GM19455 (cell line): ENCODE measurements around the gene TRMT10C.
"Not testable (repeated sequence)": the region's sequence is repeated elsewhere in the genome, so short reads cannot be mapped to it uniquely, and the experiment has no call there.

ENCODE experiments used
- ATAC-seq: cut with Tn5 transposase; IDR thresholded peaks from one replicate; pipeline ENCODE4 v1.9.1; 2021; ENCODE audit not compliant: unreplicated experiment

TRMT10C gene

GRCh38 chr3:101548527-101549105, 13.1 kb upstream of the TRMT10C start:
- no peak for ATAC-seq

DNA sequence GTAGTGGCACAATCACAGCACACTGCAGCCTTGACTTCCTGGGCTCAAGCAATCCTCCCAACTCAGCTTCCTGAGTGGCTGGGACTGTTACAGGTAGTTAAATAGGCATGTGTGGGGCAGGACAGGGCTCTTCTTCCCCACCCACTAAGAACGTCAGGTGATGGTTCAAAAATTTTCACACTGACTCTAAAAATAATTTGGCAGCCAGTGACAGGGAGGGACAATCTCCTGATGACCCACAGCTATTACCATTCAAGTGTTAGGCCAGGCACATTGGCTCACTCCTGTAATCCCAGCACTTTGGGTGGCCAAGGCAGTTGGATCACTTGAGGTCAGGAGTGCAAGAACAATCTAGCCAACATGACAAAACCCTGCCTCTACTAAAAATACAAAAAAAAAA, 12.2 kb upstream of the TRMT10C start:
- no peak for ATAC-seq

DNA sequence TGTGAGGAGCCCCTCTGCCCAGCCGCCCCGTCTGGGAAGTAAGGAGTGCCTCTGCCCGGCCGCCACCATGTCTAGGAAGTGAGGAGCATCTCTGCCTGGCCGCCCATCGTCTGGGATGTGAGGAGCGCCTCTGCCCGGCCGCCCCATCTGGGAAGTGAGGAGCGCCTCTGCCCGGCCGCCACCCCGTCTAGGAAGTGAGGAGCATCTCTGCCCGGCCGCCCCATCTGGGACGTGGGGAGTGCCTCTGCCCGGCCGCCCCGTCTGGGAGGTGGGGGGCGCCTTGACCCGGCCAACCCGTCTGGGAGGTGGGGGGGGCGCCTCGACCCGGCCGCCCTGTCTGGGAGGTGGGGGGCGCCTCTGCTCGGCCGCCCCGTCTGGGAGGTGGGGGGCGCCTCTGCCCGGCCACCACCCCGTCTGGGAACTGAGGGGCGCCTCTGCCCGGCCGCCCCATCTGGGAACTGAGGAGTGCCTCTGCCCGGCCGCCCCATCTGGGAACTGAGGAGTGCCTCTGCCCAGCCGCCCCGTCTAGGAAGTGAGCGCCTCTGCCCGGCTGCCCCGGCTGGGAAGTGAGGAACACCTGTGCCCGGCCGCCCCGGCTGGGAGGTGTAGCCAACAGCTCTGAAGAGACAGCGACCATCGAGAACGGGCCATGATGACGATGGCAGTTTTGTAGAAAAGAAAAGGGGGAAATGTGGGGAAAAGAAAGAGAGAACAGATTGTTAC, 10.1 kb upstream of the TRMT10C start:
- not testable (repeated sequence) for ATAC-seq

GRCh38 chr3:101553381-101553780, 8.3 kb upstream of the TRMT10C start:
- ATAC-seq = not testable (repeated sequence)

DNA sequence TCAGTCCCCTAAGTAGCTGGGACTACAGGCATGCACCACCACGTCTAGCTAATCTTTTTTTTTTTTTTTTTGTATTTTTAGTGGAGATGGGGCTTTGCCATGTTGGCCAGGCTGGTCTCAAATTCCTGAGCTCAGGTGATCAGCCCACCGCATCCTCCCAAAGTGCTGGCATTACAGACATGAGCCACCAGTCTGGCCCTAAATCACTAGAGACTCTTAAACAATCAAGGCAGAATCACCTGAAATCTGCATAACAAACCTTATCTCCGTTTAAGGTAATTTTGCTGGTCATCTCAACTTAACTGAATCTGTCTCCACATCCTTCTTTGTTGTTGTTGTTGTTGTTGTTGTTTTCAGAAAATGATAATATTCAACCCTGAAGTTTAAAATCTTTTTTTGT, 5.6 kb upstream of the TRMT10C start:
- ATAC-seq = no peak

DNA sequence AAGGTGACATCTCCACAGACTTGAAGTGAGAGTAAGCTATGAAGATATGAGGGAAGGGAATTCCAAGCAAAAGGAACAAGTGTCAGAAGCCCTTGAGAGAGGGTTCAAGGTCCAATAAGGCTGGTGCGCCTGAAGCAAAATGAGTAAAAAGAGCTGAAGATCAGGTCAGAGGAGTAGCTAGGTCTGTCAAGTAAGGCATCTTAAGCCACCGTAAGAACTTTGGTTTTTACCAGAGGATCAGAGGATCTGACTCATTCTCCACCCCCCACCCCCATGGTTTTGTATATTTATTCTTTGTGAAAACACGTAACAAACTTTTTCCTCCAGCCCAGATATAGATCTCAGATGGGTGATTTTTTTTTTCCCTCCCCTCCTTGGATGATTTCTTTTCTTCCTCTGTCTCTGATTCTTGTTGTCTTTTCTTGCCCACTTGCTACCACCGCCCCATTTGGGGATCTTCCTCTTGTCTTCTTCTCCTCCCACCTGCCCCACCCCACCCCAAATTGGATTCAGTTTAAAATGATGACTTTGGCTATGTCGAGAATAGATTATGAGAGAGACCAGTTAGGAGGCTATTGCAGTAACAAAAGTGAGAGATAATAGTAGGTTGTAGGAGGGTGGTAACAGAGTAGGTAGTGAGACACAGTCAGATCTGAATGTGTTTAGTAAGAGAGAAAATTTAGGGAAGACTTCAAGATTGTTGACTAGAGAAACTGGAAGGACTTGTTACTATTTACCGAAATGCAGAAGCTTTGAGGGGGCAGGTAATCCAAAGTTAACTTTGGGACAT, 6.1 kb downstream of the TRMT10C start:
- ATAC-seq = no peak

- ATAC-seq = no peak
These were observed 9.6 kb downstream of the TRMT10C start for GRCh38 chr3:101571028-101571895.

DNA sequence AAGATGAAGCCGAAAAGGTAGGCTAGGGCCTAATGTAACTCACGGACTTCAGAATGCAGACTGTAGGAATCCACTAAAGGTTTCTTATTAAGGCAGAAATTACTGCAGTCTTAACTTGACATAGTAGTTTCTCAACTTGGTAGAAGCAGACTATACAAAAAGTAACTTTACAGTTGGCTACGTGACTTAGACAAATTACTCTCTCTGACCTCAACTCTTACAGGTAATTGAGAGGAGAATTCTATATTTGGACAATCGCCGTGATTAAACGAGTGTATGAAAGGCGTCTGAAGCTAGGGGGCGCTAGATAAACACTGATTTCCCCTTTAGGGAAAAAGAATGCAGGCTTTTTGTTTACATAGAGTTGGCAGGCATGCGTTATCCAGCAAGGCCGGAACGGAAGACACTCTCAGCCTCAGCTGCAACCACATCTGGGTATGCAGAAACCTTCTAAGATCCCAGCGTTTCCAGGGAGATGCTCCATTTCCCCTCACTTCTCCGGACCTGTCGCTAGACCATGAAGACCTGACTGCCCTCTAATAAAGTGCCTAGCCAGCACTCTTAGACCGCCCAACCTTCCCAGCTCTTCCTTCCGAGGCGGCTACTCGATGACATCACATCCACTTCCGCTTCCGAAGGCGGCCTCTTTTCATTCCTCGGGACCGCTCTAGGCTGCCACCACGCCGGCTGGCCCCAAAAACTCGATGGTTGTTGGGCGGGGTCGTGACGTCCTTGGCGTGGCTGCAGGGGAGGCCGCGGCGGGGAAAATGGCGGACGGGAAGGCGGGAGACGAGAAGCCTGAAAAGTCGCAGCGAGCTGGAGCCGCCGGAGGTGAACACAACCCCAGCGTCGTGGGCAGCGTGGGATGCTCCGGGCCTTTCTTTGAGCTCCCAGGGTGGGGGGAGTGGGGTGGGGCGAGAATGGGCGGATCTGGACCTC, 12.1 kb downstream of the TRMT10C start, which contains the start of gene PCNP:
TSS of gene PCNP (plus strand) at position 732 of the 939 bp plus-strand sequence. CDS start at position 768, 36 bp downstream.
- peak; percentile 86 for ATAC-seq

DNA sequence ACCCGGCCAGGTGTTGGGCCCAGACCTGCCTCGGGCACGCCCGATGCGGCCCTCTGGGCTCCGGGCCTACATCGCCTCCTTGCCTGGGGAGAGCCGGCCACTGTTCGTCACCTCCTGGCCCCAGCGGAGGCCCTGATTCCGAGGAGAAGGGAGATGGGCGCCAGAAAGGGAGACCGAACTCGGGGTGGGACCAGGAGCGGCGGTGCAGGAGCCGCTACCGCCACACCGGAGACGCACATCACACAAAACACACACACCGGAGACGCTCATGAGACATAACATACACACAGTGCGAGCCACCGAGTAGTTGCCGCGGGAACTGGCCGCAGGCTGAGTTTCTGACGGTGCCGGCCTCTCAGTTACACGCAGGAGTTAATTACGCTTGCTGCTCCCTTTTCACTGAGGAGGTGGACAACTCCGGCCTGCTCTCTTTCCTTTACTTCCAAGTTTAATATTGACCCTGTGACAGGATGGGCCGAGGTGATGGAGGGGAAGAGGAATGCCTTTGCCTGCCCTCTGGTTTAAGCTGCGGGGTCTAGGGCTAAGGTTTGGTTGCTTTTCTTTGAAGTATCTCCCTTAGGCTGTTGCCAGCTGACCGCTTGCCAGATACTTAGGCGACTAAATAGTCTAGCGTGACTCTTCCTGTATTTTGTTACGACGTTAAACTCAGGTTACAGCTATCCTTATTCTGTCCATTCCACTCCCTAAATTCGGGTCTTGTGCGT, 12.9 kb downstream of the TRMT10C start:
- peak; percentile 52 for ATAC-seq

GRCh38 chr3:101577286-101577685, 15.6 kb downstream of the TRMT10C start:
- ATAC-seq = no peak

- no peak for ATAC-seq
These were observed 26.9 kb downstream of the TRMT10C start for GRCh38 chr3:101588616-101589015.

DNA sequence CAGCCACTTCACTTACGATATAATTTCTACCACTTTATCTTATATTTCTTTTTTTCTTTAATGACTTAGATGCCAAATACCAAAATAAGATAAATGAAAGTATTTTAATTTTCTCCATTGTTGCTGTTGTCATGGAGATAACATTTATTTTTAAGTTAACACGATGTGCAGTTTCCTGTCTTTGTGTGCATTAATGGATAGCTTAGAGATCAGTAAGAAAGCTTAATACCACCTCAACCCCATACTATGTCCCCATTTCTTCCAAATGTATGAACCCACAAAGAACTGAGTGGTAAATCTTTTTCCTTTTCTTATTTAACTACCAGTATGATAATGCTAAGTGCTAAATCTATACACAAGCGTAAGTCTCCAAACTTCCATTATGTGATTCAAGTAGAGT, 29.4 kb downstream of the TRMT10C start:
- no peak for ATAC-seq

DNA sequence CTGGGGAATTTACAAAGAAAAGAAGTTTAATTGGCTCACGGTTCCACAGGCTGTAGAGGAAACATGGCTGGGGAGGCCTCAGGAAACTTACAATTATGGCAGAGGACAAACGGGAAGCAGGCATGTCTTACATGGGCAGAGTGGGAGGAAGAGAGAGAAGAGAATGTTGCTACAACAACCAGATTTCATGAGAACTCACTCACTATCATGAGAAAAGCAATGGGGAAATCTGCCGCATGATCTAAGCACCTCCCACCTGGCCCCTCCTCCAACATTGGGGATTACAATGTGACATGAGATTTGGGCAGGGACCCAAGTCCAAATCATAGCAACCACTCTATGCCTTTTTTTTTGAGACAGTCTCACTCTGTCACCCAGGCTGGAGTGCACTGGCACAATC, 41.1 kb downstream of the TRMT10C start:
- ATAC-seq = no peak

DNA sequence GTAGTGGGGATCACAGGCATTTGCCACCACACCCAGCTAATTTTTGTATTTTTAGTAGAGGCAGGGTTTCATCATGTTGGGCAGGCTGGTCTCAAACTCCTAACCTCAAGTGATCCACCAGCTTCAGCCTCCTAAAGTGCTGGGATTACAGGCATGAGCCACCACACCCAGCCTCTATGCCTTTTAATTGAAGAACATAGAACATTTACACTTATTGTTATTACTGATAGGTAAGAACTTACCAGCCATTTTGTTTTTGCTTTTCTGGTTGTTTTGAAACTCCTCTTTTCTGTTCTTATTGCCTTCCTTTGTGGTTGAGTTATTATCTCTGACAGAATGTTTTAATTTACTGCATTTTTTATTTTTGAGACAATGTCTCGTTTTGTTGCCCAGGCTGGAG, 41.5 kb downstream of the TRMT10C start:
- no peak for ATAC-seq

GRCh38 chr3:101605398-101605797, 43.7 kb downstream of the TRMT10C start:
- not testable (repeated sequence) for ATAC-seq

- ATAC-seq = no peak
These were observed 49.4 kb downstream of the TRMT10C start for GRCh38 chr3:101611023-101611422.

- ATAC-seq = not testable (repeated sequence)
These were observed 51.3 kb downstream of the TRMT10C start for GRCh38 chr3:101613014-101613413.

DNA sequence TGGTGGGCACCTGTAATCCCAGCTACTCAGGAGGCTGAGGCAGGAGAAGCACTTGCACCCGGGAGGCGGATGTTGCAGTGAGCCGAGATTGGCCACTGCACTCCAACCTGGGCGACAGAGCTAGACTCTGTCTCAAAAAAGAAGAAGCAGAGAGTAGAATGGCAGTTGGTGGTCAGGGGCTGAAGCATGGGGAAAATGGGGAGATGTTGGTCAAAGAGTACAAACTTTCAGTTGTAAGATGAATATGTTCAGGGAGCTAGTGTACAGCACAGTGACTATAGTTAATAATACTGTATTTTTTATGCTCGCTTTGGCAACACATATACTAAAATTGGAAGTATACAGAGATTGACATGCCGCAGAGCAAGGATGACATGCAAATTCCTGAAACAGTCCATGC, 53.9 kb downstream of the TRMT10C start:
- no peak for ATAC-seq
